Measurements from ENCODE around the gene IFNA13.

DNA sequence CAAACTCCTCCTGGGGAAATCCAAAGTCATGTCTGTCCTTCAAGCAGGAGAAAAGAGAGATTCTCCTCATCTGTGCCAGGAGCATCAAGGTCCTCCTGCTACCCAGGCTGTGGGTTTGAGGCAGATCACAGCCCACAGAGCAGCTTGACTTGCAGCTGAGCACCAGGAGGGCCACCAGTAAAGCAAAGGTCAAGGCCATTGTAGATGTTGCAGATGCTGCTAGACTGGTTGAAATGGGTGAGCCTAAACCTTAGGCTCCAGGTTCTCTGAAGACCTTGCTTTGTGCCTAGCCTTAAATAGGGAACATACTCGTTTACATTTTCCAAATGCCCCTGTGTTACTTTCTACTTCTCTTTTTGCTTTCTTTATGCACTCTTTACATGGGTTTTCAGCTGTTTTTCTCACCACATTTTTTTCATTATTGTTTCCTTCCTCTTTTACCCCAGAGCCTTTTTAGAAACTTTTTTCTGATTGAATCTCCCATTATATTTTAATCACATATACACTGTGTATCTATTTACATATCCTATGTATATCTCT is 17.3 kb upstream of the IFNA13 start, which contains the start of gene IFNA2:
- TF ChIP-seq EZH2 (IDR thresholded peaks at IDR 0.05; ENCODE audit: insufficient read depth, poor library complexity, severe bottlenecking) (no peak), EZH2phosphoT487 (IDR thresholded peaks at IDR 0.05; ENCODE audit: insufficient read depth, low read depth) (no peak)

Measured in GM23248 (cell line).